HEK293T (cell line): ENCODE results near the gene HES3.

Experiments used
- CTCF ChIA-PET: fragments of 350-600 bp; formaldehyde crosslinking; extraction: SDS; loops from one replicate; lab custom pipeline; 2021; ENCODE audit warnings: antibody characterized with exemption, inconsistent platforms; lab: Yijun Ruan, JAX
- POLR2A ChIA-PET: fragments of 350-600 bp; formaldehyde crosslinking; extraction: SDS; loops from one replicate; lab custom pipeline; 2020; ENCODE audit warnings: antibody characterized with exemption, inconsistent platforms; lab: Yijun Ruan, JAX
- DNase-seq: peaks from one replicate; pipeline ENCODE4 v3.0.0; 2012; ENCODE audit warnings: mixed read lengths; ENCODE audit errors: extremely low spot score
- ARNT ChIP-seq: fragments of 450-650 bp; IDR thresholded peaks from 2 replicates; pipeline ENCODE4 v1.6.1; 2017; ENCODE audit warnings: mild to moderate bottlenecking
- BHLHE40 ChIP-seq: fragments of 450-650 bp; IDR thresholded peaks from 2 replicates; pipeline ENCODE4 v1.6.1; 2016; ENCODE audit warnings: mild to moderate bottlenecking, moderate library complexity, borderline replicate concordance
- CTBP1 ChIP-seq: fragments of 450-650 bp; IDR thresholded peaks from 2 replicates; pipeline ENCODE4 v1.6.1; 2016; ENCODE audit warnings: borderline replicate concordance
- ELF4 ChIP-seq: fragments of 450-650 bp; IDR thresholded peaks from 2 replicates; pipeline ENCODE4 v1.6.1; 2017; ENCODE audit warnings: antibody characterized with exemption
- FOXA1 ChIP-seq: fragments of 450-650 bp; IDR thresholded peaks from 2 replicates; pipeline ENCODE4 v1.6.1; 2016; ENCODE audit warnings: mild to moderate bottlenecking
- FOXK2 ChIP-seq: fragments of 450-650 bp; IDR thresholded peaks from 2 replicates; pipeline ENCODE4 v1.6.1; 2016; ENCODE audit warnings: mild to moderate bottlenecking
- FOXM1 ChIP-seq: fragments of 450-650 bp; IDR thresholded peaks from 2 replicates; pipeline ENCODE4 v1.6.1; 2017; ENCODE audit warnings: mild to moderate bottlenecking, borderline replicate concordance
- HDGF ChIP-seq: fragments of 450-650 bp; IDR thresholded peaks from 2 replicates; pipeline ENCODE4 v1.6.1; 2017; ENCODE audit warnings: antibody characterized with exemption, borderline replicate concordance
- L3MBTL2 ChIP-seq: fragments of 450-650 bp; conservative IDR thresholded peaks from 2 replicates; pipeline ENCODE4 v1.6.1; 2016; ENCODE audit warnings: mild to moderate bottlenecking
- LEF1 ChIP-seq: fragments of 450-650 bp; IDR thresholded peaks from 2 replicates; pipeline ENCODE4 v1.6.1; 2017; ENCODE audit warnings: mild to moderate bottlenecking, borderline replicate concordance
- NFRKB ChIP-seq: fragments of 450-650 bp; IDR thresholded peaks from 2 replicates; pipeline ENCODE4 v1.6.1; 2016; ENCODE audit warnings: mild to moderate bottlenecking, moderate library complexity
- PKNOX1 ChIP-seq: fragments of 450-650 bp; IDR thresholded peaks from 2 replicates; pipeline ENCODE4 v1.6.1; 2016
- SP1 ChIP-seq: fragments of 450-650 bp; IDR thresholded peaks from 2 replicates; pipeline ENCODE4 v1.6.1; 2017
- SUZ12 ChIP-seq: fragments of 450-650 bp; IDR thresholded peaks from 2 replicates; pipeline ENCODE4 v1.6.1; 2016; ENCODE audit warnings: mild to moderate bottlenecking
- TARDBP ChIP-seq: fragments of 450-650 bp; IDR thresholded peaks from 2 replicates; pipeline ENCODE4 v1.6.1; 2016
- ZNF384 ChIP-seq: fragments of 450-650 bp; IDR thresholded peaks from 2 replicates; pipeline ENCODE4 v1.6.1; 2016

HES3 gene

GRCh38 chr1:6243993-6244392, at the start of gene HES3:
Gene HES3 (plus strand): TSS chr1:6244179. CDS start chr1:6244366, 187 bp downstream.
- ChIA-PET CTCF (no interaction called here), POLR2A (interaction anchor here (0.6 to 2.5 kb wide), 2 partner anchors 8 to 29 kb away, joined by 3 to 14 read pairs; partner anchors contain the start of gene ICMT)
- DNase-seq: no peak
- TF ChIP-seq LEF1 (no peak), FOXK2 (no peak), ARNT (no peak), FOXM1 (no peak), CTBP1 (no peak), PKNOX1 (no peak), BHLHE40 (no peak), SUZ12 (no peak), FOXA1 (no peak), HDGF (no peak), ELF4 (no peak), NFRKB (no peak), L3MBTL2 (no peak)

- CTCF ChIA-PET: no interaction called here
- no peak for TF ChIP-seq FOXK2
- no peak for TF ChIP-seq L3MBTL2
- TF ChIP-seq ELF4: no peak
- TF ChIP-seq ZNF384: no peak
- no peak for TF ChIP-seq BHLHE40
- TF ChIP-seq FOXA1: no peak
- no peak for TF ChIP-seq LEF1
- no peak for TF ChIP-seq SUZ12
- TF ChIP-seq FOXM1: no peak
- no peak for TF ChIP-seq NFRKB
- no peak for TF ChIP-seq PKNOX1
- no peak for TF ChIP-seq CTBP1
- no peak for TF ChIP-seq TARDBP
- no peak for TF ChIP-seq SP1
- no peak for TF ChIP-seq HDGF
- no peak for TF ChIP-seq ARNT
- no peak for DNase-seq
- POLR2A ChIA-PET: interaction anchor here (1.0 to 2.1 kb wide), 4 partner anchors 10 to 38 kb away, joined by 3 to 11 read pairs (median 3); partner anchors contain the start of gene ICMT
These were observed 46.1 kb upstream of the HES3 start for GRCh38 chr1:6197746-6198427.

GRCh38 chr1:6198646-6199297, 45.2 kb upstream of the HES3 start:
- DNase-seq: no peak
- ChIA-PET POLR2A (interaction anchor here (1.0 to 2.1 kb wide), 6 partner anchors 9 to 166 kb away, joined by 3 to 11 read pairs (median 3); partner anchors contain the start of gene ICMT), CTCF (interaction anchor here (0.6 to 1.3 kb wide), 2 partner anchors 13 to 221 kb away, joined by 3 to 5 read pairs; no protein-coding TSS in a partner anchor)
- TF ChIP-seq ARNT (no peak), BHLHE40 (no peak)

- TF ChIP-seq ELF4 (peak; percentile 46; the same call in 1 of the 2 replicates), L3MBTL2 (peak; percentile 85), FOXM1 (peak; percentile 62; the same call in 1 of the 2 replicates), SUZ12 (no peak)
- DNase-seq: peak; percentile 92
- CTCF ChIA-PET: interaction anchor here (0.9 to 1.3 kb wide), 2 partner anchors 7 to 14 kb away, joined by 4 to 5 read pairs; no protein-coding TSS in a partner anchor
- POLR2A ChIA-PET: interaction anchor here (0.9 to 2.1 kb wide), 6 partner anchors 10 to 167 kb away, joined by 3 to 11 read pairs (median 3); no protein-coding TSS in a partner anchor
These were observed 44.4 kb upstream of the HES3 start, which contains the start of gene RPL22 for GRCh38 chr1:6199298-6200187. Gene RPL22 (minus strand): TSS chr1:6199595. CDS start chr1:6199573, 22 bp downstream.

- POLR2A ChIA-PET: interaction anchor here (0.9 to 2.1 kb wide), 4 partner anchors 10 to 18 kb away, joined by 3 to 10 read pairs (median 3); no protein-coding TSS in a partner anchor
These were observed 43.7 kb upstream of the HES3 start for GRCh38 chr1:6200188-6200809.

More at GRCh38 chr1:6200188-6200809, 43.7 kb upstream of the HES3 start:
- CTCF ChIA-PET: interaction anchor here (0.9 kb wide), 1 partner anchor 8 kb away, joined by 4 read pairs; no protein-coding TSS in a partner anchor
- TF ChIP-seq LEF1 (no peak), SP1 (no peak), FOXM1 (no peak), TARDBP (no peak), HDGF (no peak), NFRKB (no peak), FOXK2 (no peak), BHLHE40 (no peak), ELF4 (no peak), CTBP1 (no peak), L3MBTL2 (no peak), PKNOX1 (no peak)
- no peak for DNase-seq
